Measurements from ENCODE around the gene CCND1.

CCND1 gene

DNA sequence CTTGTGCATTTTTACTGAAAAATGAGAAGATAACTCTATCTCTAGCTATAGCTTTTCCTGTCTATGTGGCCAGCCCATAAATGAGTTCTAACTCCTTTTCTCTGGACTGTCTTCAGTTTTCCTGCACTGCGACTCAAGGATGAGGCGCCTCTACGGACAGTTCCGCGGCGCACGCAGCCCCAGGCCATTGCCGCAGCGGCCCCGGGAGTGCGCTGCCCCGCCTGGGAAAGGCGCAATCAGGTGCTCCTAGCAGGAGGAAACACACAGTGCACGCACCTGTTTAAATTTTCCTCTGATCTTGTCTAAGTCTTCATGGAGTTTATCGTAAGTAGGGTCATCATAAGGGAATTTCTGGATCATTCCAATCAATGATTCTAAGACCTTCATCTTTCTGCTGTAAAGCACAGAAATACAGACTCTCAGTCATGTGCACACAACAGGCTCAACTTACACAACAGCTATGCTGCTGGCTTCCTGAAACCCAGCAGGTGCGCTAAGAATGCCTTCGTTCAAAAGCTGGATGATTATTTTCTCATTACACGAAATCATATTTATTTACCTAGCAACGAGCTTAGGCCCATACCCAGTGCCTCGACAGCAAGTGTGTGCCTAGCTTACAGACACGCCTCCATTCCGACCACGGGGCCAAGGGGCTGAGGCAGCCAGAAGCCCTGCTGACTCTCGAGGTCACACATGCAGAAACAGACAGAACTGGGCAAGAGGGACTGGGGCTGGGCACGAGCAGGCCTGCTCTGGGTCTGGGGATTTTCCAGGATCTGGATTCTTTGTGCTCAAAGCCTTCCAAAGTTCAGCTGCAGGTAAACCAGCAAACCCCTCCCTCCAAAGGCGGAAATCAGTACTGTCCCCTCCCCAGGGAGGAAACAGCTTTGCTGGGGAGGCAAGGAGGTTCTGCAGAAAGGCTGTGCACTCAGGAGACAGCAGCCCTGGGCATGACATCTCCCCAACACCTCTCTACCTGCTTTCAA lies 27.0 kb downstream of the CCND1 start:
- Histone ChIP-seq H3K9me3 (ENCODE audit: control extremely low read depth in 1 of 5, control insufficient read depth in 4 of 5, insufficient read depth in 2 of 5, low read depth in 1 of 5, low read length in 4 of 5) (no peaks in the 10 kb centered on the region), H3K4me1 (ENCODE audit: control extremely low read depth in 1 of 4, control insufficient read depth in 4 of 4, insufficient read depth in 4 of 4, low read length in 3 of 4) (no peaks in the 10 kb centered on the region), H3K27ac (ENCODE audit: insufficient read depth in 1 of 2, low read depth in 1 of 2, low read length in 2 of 2, poor library complexity in 1 of 2, severe bottlenecking in 2 of 2) (no peak overlapping the region), H3K27me3 (replicated peaks in 2 of 5; ENCODE audit: control insufficient read depth in 4 of 5, insufficient read depth in 5 of 5, low read length in 4 of 5) (no peaks in the 10 kb centered on the region), H3K4me3 (ENCODE audit: control insufficient read depth in 1 of 7, extremely low read depth in 1 of 7, insufficient read depth in 4 of 7, low read depth in 2 of 7, low read length in 6 of 7) (no peak overlapping the region), H3K36me3 (ENCODE audit: control insufficient read depth in 4 of 4, insufficient read depth in 4 of 4, low read length in 3 of 4) (peaks cover 9 to 56% (median 36%) of the 10 kb centered on the region in 4 experiments)
- 96% methylated on average over 25 of the region's 26 CpGs for WGBS (ENCODE audit: insufficient coverage)
- ChIA-PET CTCF (interaction anchor here (0.6 to 5.8 kb wide), 5 partner anchors 9 to 1224 kb away, joined by 3 to 42 read pairs (median 3); no protein-coding TSS in a partner anchor), POLR2A (interaction anchor here (0.6 kb wide), 1 partner anchor 385 kb away, joined by 3 read pairs; no protein-coding TSS in a partner anchor)
- no peak for DNase-seq

DNA sequence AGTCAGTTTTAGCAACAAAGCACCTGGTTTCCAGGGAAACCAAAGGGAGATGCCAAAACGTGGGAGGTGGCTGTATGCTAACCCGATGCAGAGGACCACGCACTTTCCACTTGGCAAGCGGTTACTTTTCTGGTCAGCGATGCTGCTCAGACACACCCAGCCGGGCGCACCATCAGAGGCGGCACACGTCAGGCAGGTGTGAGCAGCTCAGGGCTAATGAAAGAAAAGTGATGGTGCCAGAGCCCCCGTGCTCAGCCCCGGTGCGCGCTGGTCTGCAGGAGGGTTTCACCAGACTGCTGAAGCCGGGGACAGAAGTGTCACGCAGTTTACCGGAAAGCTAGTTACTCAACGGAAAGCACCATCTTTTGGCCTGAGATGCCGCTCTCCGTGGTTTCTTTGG lies 28.5 kb downstream of the CCND1 start:
- Histone ChIP-seq H3K27ac (ENCODE audit: insufficient read depth in 1 of 2, low read depth in 1 of 2, low read length in 2 of 2, poor library complexity in 1 of 2, severe bottlenecking in 2 of 2) (no peak overlapping the region), H3K4me1 (ENCODE audit: control extremely low read depth in 1 of 4, control insufficient read depth in 4 of 4, insufficient read depth in 4 of 4, low read length in 3 of 4) (peaks cover 4 to 13% (median 9%) of the 10 kb centered on the region in 4 experiments), H3K27me3 (replicated peaks in 2 of 5; ENCODE audit: control insufficient read depth in 4 of 5, insufficient read depth in 5 of 5, low read length in 4 of 5) (no peaks in the 10 kb centered on the region), H3K36me3 (ENCODE audit: control insufficient read depth in 4 of 4, insufficient read depth in 4 of 4, low read length in 3 of 4) (peaks cover 5 to 54% (median 35%) of the 10 kb centered on the region in 4 experiments), H3K4me3 (ENCODE audit: control insufficient read depth in 1 of 7, extremely low read depth in 1 of 7, insufficient read depth in 4 of 7, low read depth in 2 of 7, low read length in 6 of 7) (no peak overlapping the region), H3K9me3 (ENCODE audit: control extremely low read depth in 1 of 5, control insufficient read depth in 4 of 5, insufficient read depth in 2 of 5, low read depth in 1 of 5, low read length in 4 of 5) (no peaks in the 10 kb centered on the region)
- no peak for DNase-seq
- ChIA-PET CTCF (interaction anchor here (0.7 to 5.8 kb wide), 8 partner anchors 9 to 568 kb away, joined by 3 to 42 read pairs (median 7); no protein-coding TSS in a partner anchor), POLR2A (interaction anchor here (0.6 kb wide), 1 partner anchor 24 kb away, joined by 3 read pairs; no protein-coding TSS in a partner anchor)
- WGBS (ENCODE audit: insufficient coverage) = 98% methylated on average over 19 of the region's 19 CpGs

DNA sequence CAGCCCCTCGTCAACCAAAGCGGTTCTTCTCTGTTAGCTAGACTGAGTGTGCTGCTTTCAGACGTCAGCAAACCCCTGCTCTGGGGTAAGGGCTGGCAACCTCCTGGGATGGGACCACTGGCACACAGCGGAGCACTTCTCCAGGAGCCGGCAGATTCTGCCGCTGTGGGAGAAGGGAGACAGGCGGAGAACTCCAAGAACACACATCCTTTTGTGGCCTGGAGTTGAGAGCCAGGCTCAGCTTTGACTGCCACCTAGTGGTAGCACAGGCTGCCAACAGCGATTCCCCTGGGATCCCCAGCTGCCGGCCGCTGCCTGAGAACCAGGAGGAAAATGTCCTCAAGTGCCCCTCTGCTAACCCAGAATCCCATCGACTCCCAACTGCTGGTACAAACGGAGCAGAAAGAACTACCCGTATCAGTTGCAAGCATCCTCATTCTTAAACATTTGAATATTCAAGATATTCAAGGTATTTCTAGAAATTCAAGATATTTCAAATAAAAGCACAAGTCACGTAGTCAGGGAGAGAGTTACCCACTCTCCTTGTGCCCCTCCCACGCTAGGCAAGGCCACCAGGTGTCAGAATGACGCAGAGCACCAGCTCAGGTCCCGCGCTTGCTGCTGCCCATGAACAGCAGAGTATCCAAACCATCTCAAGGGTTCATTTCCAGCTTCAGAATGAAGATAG lies 29.3 kb downstream of the CCND1 start:
- DNase-seq = peak; percentile 46 to 66 (median 59)
- Histone ChIP-seq H3K27ac (ENCODE audit: insufficient read depth in 1 of 2, low read depth in 1 of 2, low read length in 2 of 2, poor library complexity in 1 of 2, severe bottlenecking in 2 of 2) (no peak overlapping the region), H3K4me1 (ENCODE audit: control extremely low read depth in 1 of 4, control insufficient read depth in 4 of 4, insufficient read depth in 4 of 4, low read length in 3 of 4) (peaks cover 4 to 15% (median 13%) of the 10 kb centered on the region in 4 experiments), H3K9me3 (ENCODE audit: control extremely low read depth in 1 of 5, control insufficient read depth in 4 of 5, insufficient read depth in 2 of 5, low read depth in 1 of 5, low read length in 4 of 5) (no peaks in the 10 kb centered on the region), H3K36me3 (ENCODE audit: control insufficient read depth in 4 of 4, insufficient read depth in 4 of 4, low read length in 3 of 4) (peaks cover 5 to 46% (median 31%) of the 10 kb centered on the region in 4 experiments), H3K27me3 (replicated peaks in 2 of 5; ENCODE audit: control insufficient read depth in 4 of 5, insufficient read depth in 5 of 5, low read length in 4 of 5) (no peaks in the 10 kb centered on the region), H3K4me3 (ENCODE audit: control insufficient read depth in 1 of 7, extremely low read depth in 1 of 7, insufficient read depth in 4 of 7, low read depth in 2 of 7, low read length in 6 of 7) (no peak overlapping the region)
- CTCF ChIA-PET = interaction anchor here (0.8 to 5.8 kb wide), 10 partner anchors 10 to 581 kb away, joined by 3 to 42 read pairs (median 4); no protein-coding TSS in a partner anchor
- WGBS (ENCODE audit: insufficient coverage) = 55% methylated on average over 17 of the region's 18 CpGs
- POLR2A ChIA-PET = no interaction called here

DNA sequence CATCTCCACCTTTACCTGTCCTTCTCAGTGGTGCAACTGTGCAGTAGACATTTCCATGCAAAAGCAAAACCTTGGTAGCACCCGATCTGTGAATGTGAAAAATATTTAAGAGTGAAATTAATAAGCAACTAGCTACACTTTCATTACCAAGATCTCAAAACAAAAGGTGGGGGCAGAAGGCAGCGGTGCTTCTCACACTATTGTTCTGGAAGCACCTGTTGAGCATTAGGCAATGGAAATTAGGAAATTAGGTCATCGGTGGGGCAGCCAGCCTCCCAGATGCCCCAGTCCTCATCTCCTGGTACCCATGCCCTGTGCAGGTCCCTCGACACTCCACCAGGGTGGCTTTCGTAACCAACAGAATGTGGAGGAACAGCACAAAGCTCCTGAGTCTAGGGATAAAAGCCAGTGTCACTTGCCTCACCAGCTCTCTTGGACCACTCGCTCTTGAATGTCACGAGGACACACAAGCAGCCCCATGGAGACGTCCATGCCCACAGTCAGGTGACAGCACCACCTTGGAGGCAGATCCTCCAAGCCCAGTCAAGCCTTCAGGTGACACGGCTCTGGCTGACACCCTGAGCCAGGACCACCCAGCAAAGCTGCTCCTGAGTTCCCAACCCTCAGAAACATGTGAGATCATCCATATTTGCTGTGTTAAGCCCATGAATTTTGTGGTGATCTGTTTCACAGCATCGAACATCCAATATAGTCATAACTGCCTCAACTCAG lies 30.9 kb downstream of the CCND1 start:
- no peak overlapping the region for H3K4me3 ChIP-seq (ENCODE audit: control insufficient read depth in 1 of 7, extremely low read depth in 1 of 7, insufficient read depth in 4 of 7, low read depth in 2 of 7, low read length in 6 of 7)
- H3K36me3 ChIP-seq (ENCODE audit: control insufficient read depth in 4 of 4, insufficient read depth in 4 of 4, low read length in 3 of 4) = peaks cover 5 to 39% (median 24%) of the 10 kb centered on the region in 4 experiments
- H3K9me3 ChIP-seq (ENCODE audit: control extremely low read depth in 1 of 5, control insufficient read depth in 4 of 5, insufficient read depth in 2 of 5, low read depth in 1 of 5, low read length in 4 of 5) = no peaks in the 10 kb centered on the region
- H3K27ac ChIP-seq (ENCODE audit: insufficient read depth in 1 of 2, low read depth in 1 of 2, low read length in 2 of 2, poor library complexity in 1 of 2, severe bottlenecking in 2 of 2) = no peak overlapping the region
- DNase-seq = no peak
- WGBS (ENCODE audit: insufficient coverage) = 96% methylated on average over 8 of the region's 10 CpGs
- CTCF ChIA-PET = interaction anchor here (0.8 to 5.8 kb wide), 5 partner anchors 11 to 571 kb away, joined by 3 to 42 read pairs (median 14); no protein-coding TSS in a partner anchor
- POLR2A ChIA-PET = no interaction called here
- no peaks in the 10 kb centered on the region for H3K27me3 ChIP-seq (replicated peaks in 2 of 5; ENCODE audit: control insufficient read depth in 4 of 5, insufficient read depth in 5 of 5, low read length in 4 of 5)
- peaks cover 4 to 15% (median 14%) of the 10 kb centered on the region in 4 experiments for H3K4me1 ChIP-seq (ENCODE audit: control extremely low read depth in 1 of 4, control insufficient read depth in 4 of 4, insufficient read depth in 4 of 4, low read length in 3 of 4)

DNA sequence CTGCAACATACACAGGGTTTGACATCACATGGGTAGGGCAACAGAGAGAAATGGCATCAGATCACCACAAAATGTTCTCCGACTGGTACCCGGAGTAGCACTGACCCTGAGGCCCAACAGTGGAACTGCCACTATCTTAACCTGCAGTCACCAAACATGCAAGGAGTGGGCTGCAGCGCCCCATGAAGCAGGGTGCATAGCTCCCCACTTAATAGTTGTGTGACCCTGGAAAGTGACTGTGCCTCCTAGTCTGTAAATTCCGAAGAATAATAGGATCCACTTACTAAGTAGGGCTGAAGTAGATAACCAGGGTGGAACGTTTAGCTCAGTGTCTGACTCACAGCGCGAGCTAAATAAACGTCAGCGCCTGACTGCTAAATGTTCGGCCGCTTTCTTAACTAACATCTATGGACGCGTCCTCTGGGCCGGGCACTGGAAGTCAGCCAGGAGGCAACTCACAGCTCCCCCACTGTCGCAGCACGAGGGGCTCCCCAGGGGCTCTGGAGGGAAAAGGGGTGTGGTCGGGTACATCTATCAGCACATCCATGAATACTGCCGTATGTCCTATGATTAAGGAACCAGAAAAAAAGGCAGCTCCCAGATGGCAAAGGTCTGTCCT lies 33.4 kb downstream of the CCND1 start:
- peaks cover 4 to 15% (median 14%) of the 10 kb centered on the region in 4 experiments for H3K4me1 ChIP-seq (ENCODE audit: control extremely low read depth in 1 of 4, control insufficient read depth in 4 of 4, insufficient read depth in 4 of 4, low read length in 3 of 4)
- 30% methylated on average over 10 of the region's 18 CpGs for WGBS (ENCODE audit: insufficient coverage)
- CTCF ChIA-PET = interaction anchor here (0.9 to 1.1 kb wide), 2 partner anchors 12 to 569 kb away, joined by 3 read pairs; no protein-coding TSS in a partner anchor
- POLR2A ChIA-PET = no interaction called here
- no peaks in the 10 kb centered on the region for H3K9me3 ChIP-seq (ENCODE audit: control extremely low read depth in 1 of 5, control insufficient read depth in 4 of 5, insufficient read depth in 2 of 5, low read depth in 1 of 5, low read length in 4 of 5)
- peak overlapping the region; percentile 75 to 84 for H3K27ac ChIP-seq (ENCODE audit: insufficient read depth in 1 of 2, low read depth in 1 of 2, low read length in 2 of 2, poor library complexity in 1 of 2, severe bottlenecking in 2 of 2)
- peak overlapping the region; percentile 78 to 98 (median 85) for H3K4me3 ChIP-seq (ENCODE audit: control insufficient read depth in 1 of 7, extremely low read depth in 1 of 7, insufficient read depth in 4 of 7, low read depth in 2 of 7, low read length in 6 of 7)
- no peaks in the 10 kb centered on the region for H3K27me3 ChIP-seq (replicated peaks in 2 of 5; ENCODE audit: control insufficient read depth in 4 of 5, insufficient read depth in 5 of 5, low read length in 4 of 5)
- peak in 2 of 3 donors; percentile 25 to 42 for DNase-seq
- H3K36me3 ChIP-seq (ENCODE audit: control insufficient read depth in 4 of 4, insufficient read depth in 4 of 4, low read length in 3 of 4) = peaks cover 2 to 26% (median 14%) of the 10 kb centered on the region in 4 experiments

All from common myeloid progenitor, CD34-positive (primary cell).